BLaER1 treated with 17β-estradiol and CSF1 and Interleukin-3, amounts not matched to agents 10 nM and 100 nM (cell line): Measurements from ENCODE around the gene NAPG.
A peak's percentile ranks its signal among the peaks of the same experiment; 100 is the strongest.

ENCODE experiments used
- H3K27ac ChIP-seq, 11 experiments: shearing (Covaris generic); formaldehyde crosslinking; 2 replicates each; pipeline ENCODE4 v1.8.1; 2022
- H3K27me3 ChIP-seq, 11 experiments: shearing (Covaris generic); formaldehyde crosslinking; 2 replicates each; pipeline ENCODE4 v1.8.1; 2022
- H3K36me3 ChIP-seq, 11 experiments: shearing (Covaris generic); formaldehyde crosslinking; 2 replicates each; pipeline ENCODE4 v1.8.1; 2022
- H3K4me1 ChIP-seq, 10 experiments: shearing (Covaris generic); formaldehyde crosslinking; 2 replicates each; pipeline ENCODE4 v1.8.1; 2022
- H3K4me2 ChIP-seq, 11 experiments: shearing (Covaris generic); formaldehyde crosslinking; 2 replicates each; pipeline ENCODE4 v1.8.1; 2022
- H3K4me3 ChIP-seq, 10 experiments: shearing (Covaris generic); formaldehyde crosslinking; 2 replicates each; pipeline ENCODE4 v1.8.1; 2022
- H3K9ac ChIP-seq, 11 experiments: shearing (Covaris generic); formaldehyde crosslinking; 2 replicates each; pipeline ENCODE4 v1.8.1; 2022
- H3K9me3 ChIP-seq, 11 experiments: shearing (Covaris generic); formaldehyde crosslinking; replicated peaks in 1 of 11; 2 replicates each; pipeline ENCODE4 v1.8.1; 2022
- H4K20me1 ChIP-seq, 11 experiments: shearing (Covaris generic); formaldehyde crosslinking; 2 replicates each; pipeline ENCODE4 v1.8.1; 2022
- Cebpa-rat ChIP-seq, 11 experiments: shearing (Covaris generic); IDR thresholded peaks; 2 replicates each; pipeline ENCODE4 v1.8.1; 2022

Gene NAPG

DNA sequence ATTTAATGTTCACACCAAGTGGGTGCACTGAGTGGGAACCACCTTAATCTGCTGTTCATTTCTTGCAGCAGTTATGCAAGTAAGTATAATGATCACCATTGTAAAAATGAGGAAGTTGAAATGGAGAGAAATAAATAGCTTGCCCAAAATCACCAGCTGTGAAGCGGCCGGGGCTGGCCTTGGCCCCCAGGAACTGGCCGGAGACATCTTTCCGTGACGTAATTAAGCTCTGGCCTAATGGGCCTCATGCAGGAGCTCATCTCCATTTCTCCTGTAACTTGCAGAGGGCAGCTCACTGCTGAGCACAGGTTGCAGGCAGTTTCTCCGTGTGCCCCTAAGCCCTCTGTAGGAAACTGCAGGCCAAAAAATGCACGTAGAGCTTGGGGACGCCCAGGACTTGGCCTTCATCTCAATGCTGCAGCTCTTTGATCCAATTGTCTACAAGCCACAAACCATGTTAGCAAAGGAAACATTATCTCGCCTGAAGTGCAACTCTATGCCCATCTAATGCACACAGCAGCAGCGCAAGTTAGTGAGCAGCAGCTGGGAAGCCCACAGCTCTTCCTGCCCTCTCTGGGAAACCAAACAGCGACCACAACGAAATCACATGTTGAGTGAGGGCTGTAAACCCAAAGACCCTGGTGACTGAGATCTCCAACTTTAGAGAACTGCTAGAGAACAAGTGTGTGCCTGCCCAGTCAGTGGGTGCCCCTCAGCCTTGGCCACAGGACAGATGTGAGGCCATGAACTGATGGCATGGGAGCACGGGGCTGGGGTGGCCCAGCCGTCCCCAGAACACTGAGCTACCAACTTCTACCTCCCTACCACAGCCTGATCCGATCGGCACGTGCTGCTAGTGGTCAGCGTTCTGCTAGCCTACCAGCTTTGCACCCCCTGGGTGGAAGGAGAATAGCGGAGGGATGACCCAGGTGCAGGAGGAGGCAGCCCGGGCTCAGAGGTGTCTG, 42.6 kb upstream of the NAPG start:
- Histone ChIP-seq H3K9ac (peak overlapping the region in 9 of 11 experiments; percentile 8 to 61 (median 52); a peak in 14 of 22 replicates), H3K4me1 (peaks cover 64 to 91% (median 81%) of the 10 kb centered on the region in 10 experiments), H3K36me3 (peaks cover 0 to 7% (median 0%) of the 10 kb centered on the region in 11 experiments; a peak in 4 of 22 replicates), H3K4me2 (peak overlapping the region; percentile 76 to 98 (median 87)), H3K4me3 (peak overlapping the region in 5 of 10 experiments; percentile 16 to 27 (median 21); a peak in 7 of 20 replicates), H4K20me1 (no peaks in the 10 kb centered on the region), H3K9me3 (0 out of 22 replicates have a peak, but pooled peaks cover 0 to 2% (median 0%) of the 10 kb centered on the region in 11 experiments), H3K27ac (peak overlapping the region in 10 of 11 experiments; percentile 0 to 75 (median 58); a peak in 19 of 22 replicates), H3K27me3 (no peaks in the 10 kb centered on the region)
- TF ChIP-seq Cebpa-rat (IDR thresholded peaks at IDR 0.05) = no peak

DNA sequence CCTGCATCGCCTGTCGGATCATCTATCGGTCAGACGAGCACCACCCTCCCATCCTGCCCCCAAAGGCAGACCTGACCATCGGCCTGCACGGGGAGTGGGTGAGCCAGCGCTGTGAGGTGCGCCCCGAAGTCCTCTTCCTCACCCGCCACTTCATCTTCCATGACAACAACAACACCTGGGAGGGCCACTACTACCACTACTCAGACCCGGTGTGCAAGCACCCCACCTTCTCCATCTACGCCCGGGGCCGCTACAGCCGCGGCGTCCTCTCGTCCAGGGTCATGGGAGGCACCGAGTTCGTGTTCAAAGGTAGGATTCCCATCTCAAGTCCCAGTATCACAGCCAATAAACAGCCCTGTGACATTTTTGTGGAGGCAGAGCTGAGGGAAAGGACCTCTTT, 40.4 kb upstream of the NAPG start:
- no peak overlapping the region for H3K27ac ChIP-seq
- H3K27me3 ChIP-seq = no peaks in the 10 kb centered on the region
- peaks cover 0 to 13% (median 0%) of the 10 kb centered on the region in 11 experiments; a peak in 4 of 22 replicates for H3K36me3 ChIP-seq
- no peak overlapping the region for H3K9ac ChIP-seq
- H4K20me1 ChIP-seq = no peaks in the 10 kb centered on the region
- H3K4me2 ChIP-seq = peak overlapping the region in 4 of 11 experiments; percentile 3 to 91 (median 45); a peak in 3 of 22 replicates
- H3K9me3 ChIP-seq = no peaks in the 10 kb centered on the region
- TF ChIP-seq Cebpa-rat (IDR thresholded peaks at IDR 0.05) = no peak
- peaks cover 44 to 79% (median 71%) of the 10 kb centered on the region in 10 experiments for H3K4me1 ChIP-seq
- H3K4me3 ChIP-seq = no peak overlapping the region

DNA sequence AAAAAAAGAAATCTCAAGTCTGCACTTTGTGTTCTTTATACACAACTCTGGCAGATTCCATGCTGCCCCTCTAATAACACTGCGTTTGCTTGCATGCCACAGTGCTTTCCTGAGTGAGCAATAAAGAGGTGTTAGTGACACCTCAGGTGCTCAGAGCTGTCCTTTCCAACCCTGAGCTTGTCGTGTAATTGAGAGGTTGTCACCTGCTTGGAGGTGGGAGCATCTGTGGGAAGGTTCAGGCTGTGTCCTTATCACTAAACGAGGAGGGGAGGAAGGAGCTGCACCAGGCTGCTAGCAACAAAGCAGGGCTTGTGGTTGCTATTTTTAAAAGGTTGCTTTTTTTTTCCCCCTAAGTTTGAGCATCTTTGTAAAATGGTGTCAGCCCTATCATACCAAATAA, 39.5 kb upstream of the NAPG start:
- Histone ChIP-seq H3K27ac (no peak overlapping the region), H3K36me3 (peaks cover 0 to 13% (median 0%) of the 10 kb centered on the region in 11 experiments; a peak in 4 of 22 replicates), H3K4me3 (no peak overlapping the region), H3K9me3 (no peaks in the 10 kb centered on the region), H3K9ac (no peak overlapping the region; a peak in 1 of 22 replicates), H4K20me1 (no peaks in the 10 kb centered on the region), H3K4me2 (peak overlapping the region in 8 of 11 experiments; percentile 6 to 91 (median 42); a peak in 13 of 22 replicates), H3K4me1 (peaks cover 37 to 79% (median 70%) of the 10 kb centered on the region in 10 experiments), H3K27me3 (no peaks in the 10 kb centered on the region)
- no peak for TF ChIP-seq Cebpa-rat (IDR thresholded peaks at IDR 0.05)

DNA sequence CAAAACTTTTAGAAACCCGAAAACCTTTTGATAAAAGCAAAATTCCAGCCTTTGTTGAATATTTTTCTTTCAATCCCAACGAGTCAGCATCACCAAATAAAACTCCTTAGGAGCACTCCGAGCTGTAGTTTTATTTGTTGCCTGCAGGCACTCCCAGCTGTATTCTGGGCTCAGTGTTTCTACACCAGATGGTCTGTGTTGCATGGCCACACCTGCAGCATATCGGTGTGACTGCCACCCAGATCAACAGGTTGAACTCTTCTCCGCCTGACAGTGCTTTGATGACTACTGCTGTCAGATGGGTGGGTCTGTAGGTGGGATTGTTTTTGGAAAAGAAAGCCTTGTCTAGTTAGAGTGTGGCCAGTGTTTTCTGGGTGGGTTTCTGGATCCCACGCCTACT, 38.7 kb upstream of the NAPG start:
- H4K20me1 ChIP-seq = no peaks in the 10 kb centered on the region
- H3K9me3 ChIP-seq = no peaks in the 10 kb centered on the region
- H3K27me3 ChIP-seq = no peaks in the 10 kb centered on the region
- H3K4me1 ChIP-seq = peaks cover 29 to 75% (median 64%) of the 10 kb centered on the region in 10 experiments
- TF ChIP-seq Cebpa-rat (IDR thresholded peaks at IDR 0.05) = no peak
- H3K4me3 ChIP-seq = no peak overlapping the region
- no peak overlapping the region for H3K27ac ChIP-seq
- peaks cover 0 to 13% (median 0%) of the 10 kb centered on the region in 11 experiments; a peak in 4 of 22 replicates for H3K36me3 ChIP-seq
- H3K9ac ChIP-seq = no peak overlapping the region
- peak overlapping the region in 8 of 11 experiments; percentile 6 to 91 (median 42); a peak in 7 of 22 replicates for H3K4me2 ChIP-seq

DNA sequence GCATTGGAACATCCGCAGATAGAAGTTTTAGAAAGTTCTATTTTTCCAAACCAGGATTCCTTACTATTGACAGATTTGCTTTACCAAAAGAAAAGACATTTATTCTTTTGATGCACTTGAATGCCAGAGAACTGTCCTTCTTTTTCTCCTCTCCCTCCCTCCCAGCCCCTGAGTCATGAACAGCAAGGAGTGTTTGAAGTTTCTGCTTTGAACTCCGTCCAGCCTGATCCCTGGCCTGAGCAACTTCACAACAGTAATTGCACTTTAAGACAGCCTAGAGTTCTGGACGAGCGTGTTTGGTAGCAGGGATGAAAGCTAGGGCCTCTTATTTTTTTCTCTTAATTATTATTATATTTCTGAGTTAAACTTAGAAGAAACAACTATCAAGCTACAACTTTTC, 37.8 kb upstream of the NAPG start:
- H3K9me3 ChIP-seq = no peaks in the 10 kb centered on the region
- H3K4me1 ChIP-seq = peaks cover 21 to 66% (median 55%) of the 10 kb centered on the region in 10 experiments
- no peak overlapping the region for H3K4me2 ChIP-seq
- H3K27me3 ChIP-seq = no peaks in the 10 kb centered on the region
- H3K36me3 ChIP-seq = peaks cover 0 to 13% (median 0%) of the 10 kb centered on the region in 11 experiments; a peak in 4 of 22 replicates
- no peak overlapping the region for H3K4me3 ChIP-seq
- H3K27ac ChIP-seq = no peak overlapping the region
- TF ChIP-seq Cebpa-rat (IDR thresholded peaks at IDR 0.05) = no peak
- no peak overlapping the region for H3K9ac ChIP-seq
- no peaks in the 10 kb centered on the region for H4K20me1 ChIP-seq

DNA sequence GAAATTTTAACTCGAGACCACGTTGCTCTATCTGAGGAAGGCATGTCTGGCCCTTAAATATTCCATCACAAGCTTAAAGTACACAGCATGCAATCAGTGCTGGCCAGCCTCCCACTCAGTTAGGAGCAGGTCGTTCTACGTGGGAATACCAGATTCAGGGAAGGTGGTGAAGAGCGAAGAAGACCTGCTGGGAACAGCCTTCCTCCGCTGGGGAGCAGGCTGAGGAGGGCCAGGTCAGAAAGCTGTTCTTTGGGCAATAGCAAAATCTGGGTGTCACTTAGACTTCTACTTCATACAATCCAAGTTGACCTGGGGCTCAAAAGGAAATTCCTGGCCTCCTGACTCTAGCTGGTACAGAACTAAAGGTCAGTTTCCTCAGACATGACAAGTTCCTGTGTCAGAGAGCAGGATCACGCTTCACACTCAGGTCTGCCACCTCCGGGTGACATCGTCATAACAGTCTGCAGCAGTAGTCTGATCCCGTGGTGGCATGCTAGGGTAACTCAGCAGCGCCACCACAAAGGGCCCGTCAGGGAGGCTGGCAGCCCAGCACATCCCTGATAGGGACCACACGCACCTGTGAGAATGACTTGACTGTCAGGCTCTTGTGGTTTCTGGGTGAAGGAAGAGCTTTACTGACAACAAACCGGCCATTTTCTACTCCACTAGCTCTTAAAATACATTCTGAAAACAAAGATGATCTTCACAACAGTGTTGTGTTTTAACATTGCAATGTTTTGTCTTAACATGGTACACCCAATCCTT, 35.2 kb upstream of the NAPG start:
- Histone ChIP-seq H3K4me1 (peaks cover 5 to 49% (median 33%) of the 10 kb centered on the region in 10 experiments; a peak in 18 of 20 replicates), H3K4me2 (peak overlapping the region; percentile 9 to 71 (median 49); a peak in 20 of 22 replicates), H3K9me3 (no peaks in the 10 kb centered on the region), H3K36me3 (peaks cover 0 to 13% (median 0%) of the 10 kb centered on the region in 11 experiments; a peak in 4 of 22 replicates), H3K9ac (0 out of 22 replicates have a peak overlapping the region, but pooled peaks of 1 of the 11 experiments have one; percentile 0), H3K4me3 (no peak overlapping the region), H3K27me3 (no peaks in the 10 kb centered on the region), H3K27ac (peak overlapping the region in 4 of 11 experiments; percentile 4 to 49 (median 38); a peak in 3 of 22 replicates), H4K20me1 (no peaks in the 10 kb centered on the region)
- no peak for TF ChIP-seq Cebpa-rat (IDR thresholded peaks at IDR 0.05)

DNA sequence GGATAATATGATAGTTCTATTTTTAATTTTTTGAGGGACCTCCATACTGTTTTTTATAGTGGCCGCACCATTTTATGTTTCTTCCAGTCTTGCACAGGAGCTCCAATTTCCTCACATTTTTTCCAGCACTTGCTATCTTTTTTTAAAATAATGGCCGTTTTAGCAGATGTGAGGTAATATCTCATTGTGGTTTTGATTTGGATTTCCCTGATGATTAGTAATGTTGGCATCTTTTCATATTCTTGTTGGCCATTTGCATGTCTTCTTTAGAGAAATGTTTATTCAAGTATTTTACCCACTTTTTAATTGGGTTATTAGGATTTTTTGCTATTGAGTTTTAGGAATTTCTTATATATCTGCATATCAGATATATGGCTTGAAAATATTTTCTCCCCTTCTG, 29.9 kb upstream of the NAPG start:
- H3K27me3 ChIP-seq = no peaks in the 10 kb centered on the region
- H3K9ac ChIP-seq = no peak overlapping the region
- peaks cover 0 to 12% (median 5%) of the 10 kb centered on the region in 11 experiments; a peak in 6 of 22 replicates for H3K9me3 ChIP-seq

DNA sequence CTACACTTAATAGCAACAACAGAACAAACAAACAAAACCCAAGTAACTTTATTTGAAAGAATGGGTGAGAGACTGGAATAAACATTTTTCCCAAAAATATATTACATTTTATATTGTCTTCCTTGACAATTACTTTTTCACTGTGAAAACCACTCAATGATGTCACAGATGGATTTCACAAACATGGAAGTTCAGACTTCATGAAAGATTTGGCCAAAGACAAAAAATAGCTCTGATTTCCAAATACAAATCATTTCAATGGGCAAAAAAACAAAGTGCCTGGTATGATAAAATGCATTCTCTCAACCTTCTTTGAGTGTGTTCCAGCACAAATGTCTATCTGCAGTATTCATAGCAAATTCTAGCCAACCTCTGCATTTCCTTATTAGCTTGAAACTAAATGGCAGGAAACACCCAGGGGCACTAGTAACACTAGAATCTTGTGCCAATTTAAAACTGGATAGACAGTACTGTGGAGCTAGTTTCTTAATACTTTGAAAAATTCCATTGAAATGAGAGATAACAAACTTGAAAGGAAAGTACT, 28.5 kb upstream of the NAPG start:
- H3K4me2 ChIP-seq = no peak overlapping the region
- H3K27ac ChIP-seq = no peak overlapping the region
- no peaks in the 10 kb centered on the region for H4K20me1 ChIP-seq
- H3K4me1 ChIP-seq = peaks cover 10 to 26% (median 18%) of the 10 kb centered on the region in 10 experiments
- no peaks in the 10 kb centered on the region for H3K36me3 ChIP-seq
- H3K4me3 ChIP-seq = no peak overlapping the region
- H3K9ac ChIP-seq = no peak overlapping the region
- H3K9me3 ChIP-seq = peaks cover 0 to 13% (median 5%) of the 10 kb centered on the region in 11 experiments; a peak in 6 of 22 replicates
- no peak for TF ChIP-seq Cebpa-rat (IDR thresholded peaks at IDR 0.05)
- no peaks in the 10 kb centered on the region for H3K27me3 ChIP-seq

More for the DNA sequence above, 29.9 kb upstream of the NAPG start:
- Histone ChIP-seq H3K36me3 (no peaks in the 10 kb centered on the region), H3K4me1 (peaks cover 11 to 31% (median 21%) of the 10 kb centered on the region in 10 experiments), H3K27ac (no peak overlapping the region), H3K4me3 (no peak overlapping the region), H4K20me1 (no peaks in the 10 kb centered on the region), H3K4me2 (no peak overlapping the region)
- no peak for TF ChIP-seq Cebpa-rat (IDR thresholded peaks at IDR 0.05)
